ENCODE measurements around the gene DPP6. TPM values are rescaled to one million over a fixed set of nuclear protein-coding genes. Genes with fewer than 3 reads are reported as not detected.

DPP6 gene
- total and polyA plus RNA-seq, 2 donors (not counting 1 experiment from before 2014, with no cell fraction given) = not detected

DNA sequence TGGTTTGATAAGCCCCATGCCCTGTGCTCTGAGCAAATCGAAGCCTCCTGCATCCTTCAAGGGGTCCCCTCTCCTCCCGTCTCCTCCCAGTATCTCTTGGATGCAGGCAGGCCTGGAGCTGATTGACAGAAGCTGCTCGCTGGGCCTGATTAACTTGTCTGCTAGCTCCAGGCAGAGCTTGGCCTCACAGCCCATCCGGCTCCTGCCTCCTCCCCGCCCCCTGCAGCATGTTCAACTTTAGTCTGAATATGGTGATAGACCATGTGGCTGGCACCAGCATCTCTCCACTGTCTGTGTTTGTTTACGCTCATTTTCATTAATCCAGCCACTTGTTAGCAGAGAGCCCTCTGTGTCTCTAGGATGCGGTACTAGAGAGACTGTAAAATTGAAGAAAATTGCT is 432.2 kb downstream of the DPP6 start:
- ChIA-PET POLR2A (no interaction called here), CTCF (no interaction called here)
- DNase-seq (no peak), ATAC-seq (ENCODE audit: low read depth) (no peak)
- H3K4me3 Mint-ChIP-seq = no peak overlapping the region
- 37% methylated on average over 5 of the region's 7 CpGs for WGBS (ENCODE audit: insufficient coverage)
- Histone ChIP-seq H3K4me1 (ENCODE audit: control insufficient read depth in 2 of 2, insufficient read depth in 2 of 2, low read length in 2 of 2) (no peaks in the 10 kb centered on the region), H2AFZ (ENCODE audit: insufficient read depth, low read depth, low read length, poor library complexity, severe bottlenecking) (no peak overlapping the region), H3K27ac (ENCODE audit: low read length in 2 of 2) (no peak overlapping the region), H3K9me3 (ENCODE audit: control extremely low read depth in 1 of 3, control insufficient read depth in 2 of 3, insufficient read depth in 1 of 3, low read length in 2 of 3) (peaks cover 0 to 16% (median 0%) of the 10 kb centered on the region in 3 donors), H3K36me3 (replicated peaks in 1 of 2; ENCODE audit: control extremely low read depth in 1 of 2, control insufficient read depth in 1 of 2, extremely low read depth in 1 of 2, insufficient read depth in 2 of 2, low read length in 1 of 2) (no peaks in the 10 kb centered on the region), H3K4me2 (replicated peaks; ENCODE audit: low read depth, low read length, poor library complexity, severe bottlenecking) (no peak overlapping the region), H3K4me3 (ENCODE audit: control extremely low read depth in 1 of 5, extremely low read depth in 1 of 5, insufficient read depth in 1 of 5, low read depth in 2 of 5, low read length in 4 of 5) (no peak overlapping the region), H3K27me3 (replicated peaks in 1 of 4; ENCODE audit: control extremely low read depth in 1 of 4, control insufficient read depth in 3 of 4, insufficient read depth in 4 of 4, low read length in 3 of 4) (no peaks in the 10 kb centered on the region), H3K9ac (ENCODE audit: low read length) (no peak overlapping the region), H3K79me2 (ENCODE audit: control insufficient read depth, insufficient read depth, low read length) (no peaks in the 10 kb centered on the region), H4K20me1 (ENCODE audit: control insufficient read depth, insufficient read depth, low read length, poor library complexity, severe bottlenecking) (no peaks in the 10 kb centered on the region)
- TF ChIP-seq EZH2 (IDR thresholded peaks at IDR 0.05; ENCODE audit: borderline replicate concordance, insufficient read depth, low read depth, low read length, poor library complexity, severe bottlenecking) = no peak
- TF ChIP-seq, protein P1, sequence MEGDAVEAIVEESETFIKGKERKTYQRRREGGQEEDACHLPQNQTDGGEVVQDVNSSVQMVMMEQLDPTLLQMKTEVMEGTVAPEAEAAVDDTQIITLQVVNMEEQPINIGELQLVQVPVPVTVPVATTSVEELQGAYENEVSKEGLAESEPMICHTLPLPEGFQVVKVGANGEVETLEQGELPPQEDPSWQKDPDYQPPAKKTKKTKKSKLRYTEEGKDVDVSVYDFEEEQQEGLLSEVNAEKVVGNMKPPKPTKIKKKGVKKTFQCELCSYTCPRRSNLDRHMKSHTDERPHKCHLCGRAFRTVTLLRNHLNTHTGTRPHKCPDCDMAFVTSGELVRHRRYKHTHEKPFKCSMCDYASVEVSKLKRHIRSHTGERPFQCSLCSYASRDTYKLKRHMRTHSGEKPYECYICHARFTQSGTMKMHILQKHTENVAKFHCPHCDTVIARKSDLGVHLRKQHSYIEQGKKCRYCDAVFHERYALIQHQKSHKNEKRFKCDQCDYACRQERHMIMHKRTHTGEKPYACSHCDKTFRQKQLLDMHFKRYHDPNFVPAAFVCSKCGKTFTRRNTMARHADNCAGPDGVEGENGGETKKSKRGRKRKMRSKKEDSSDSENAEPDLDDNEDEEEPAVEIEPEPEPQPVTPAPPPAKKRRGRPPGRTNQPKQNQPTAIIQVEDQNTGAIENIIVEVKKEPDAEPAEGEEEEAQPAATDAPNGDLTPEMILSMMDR (IDR thresholded peaks at IDR 0.05) = no peak
- H3K27me3 Mint-ChIP-seq = no peaks in the 10 kb centered on the region
- H3K9me3 Mint-ChIP-seq (ENCODE audit: insufficient read depth) = peaks cover 2% of the 10 kb centered on the region
- H3K4me1 Mint-ChIP-seq = no peaks in the 10 kb centered on the region
- intact Hi-C loops (cut with micrococcal nuclease) = no loop called here
- no peak overlapping the region for H3K27ac Mint-ChIP-seq

DNA sequence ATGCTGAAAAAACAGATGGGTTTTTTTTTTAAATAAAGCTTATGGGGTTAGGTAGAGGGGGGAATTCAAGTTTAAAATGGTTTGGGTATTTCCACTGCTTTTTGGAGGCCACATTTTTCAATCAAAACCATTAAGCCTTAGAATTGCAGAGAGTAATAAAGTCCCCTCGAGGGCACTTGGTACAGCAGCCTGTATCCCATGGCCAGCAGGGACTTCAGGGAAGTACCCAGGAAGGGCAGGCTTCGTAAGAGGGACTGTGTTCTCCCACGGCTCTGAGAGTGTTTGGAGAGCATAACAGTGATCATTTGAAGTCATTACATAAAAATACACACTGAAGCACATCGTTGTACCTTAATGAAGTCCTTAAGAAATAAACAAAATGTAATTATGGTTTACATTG is 432.7 kb downstream of the DPP6 start:
- H3K27me3 Mint-ChIP-seq = no peaks in the 10 kb centered on the region
- Histone ChIP-seq H3K4me3 (ENCODE audit: control extremely low read depth in 1 of 5, extremely low read depth in 1 of 5, insufficient read depth in 1 of 5, low read depth in 2 of 5, low read length in 4 of 5) (no peak overlapping the region), H3K9me3 (ENCODE audit: control extremely low read depth in 1 of 3, control insufficient read depth in 2 of 3, insufficient read depth in 1 of 3, low read length in 2 of 3) (peaks cover 0 to 16% (median 0%) of the 10 kb centered on the region in 3 donors), H3K4me2 (replicated peaks; ENCODE audit: low read depth, low read length, poor library complexity, severe bottlenecking) (no peak overlapping the region), H3K79me2 (ENCODE audit: control insufficient read depth, insufficient read depth, low read length) (no peaks in the 10 kb centered on the region), H3K36me3 (replicated peaks in 1 of 2; ENCODE audit: control extremely low read depth in 1 of 2, control insufficient read depth in 1 of 2, extremely low read depth in 1 of 2, insufficient read depth in 2 of 2, low read length in 1 of 2) (no peaks in the 10 kb centered on the region), H4K20me1 (ENCODE audit: control insufficient read depth, insufficient read depth, low read length, poor library complexity, severe bottlenecking) (no peaks in the 10 kb centered on the region), H3K9ac (ENCODE audit: low read length) (no peak overlapping the region), H2AFZ (ENCODE audit: insufficient read depth, low read depth, low read length, poor library complexity, severe bottlenecking) (no peak overlapping the region), H3K27me3 (replicated peaks in 1 of 4; ENCODE audit: control extremely low read depth in 1 of 4, control insufficient read depth in 3 of 4, insufficient read depth in 4 of 4, low read length in 3 of 4) (no peaks in the 10 kb centered on the region), H3K4me1 (ENCODE audit: control insufficient read depth in 2 of 2, insufficient read depth in 2 of 2, low read length in 2 of 2) (no peaks in the 10 kb centered on the region), H3K27ac (ENCODE audit: low read length in 2 of 2) (no peak overlapping the region)
- DNase-seq = no peak
- no peak overlapping the region for H3K4me3 Mint-ChIP-seq
- peaks cover 2% of the 10 kb centered on the region for H3K9me3 Mint-ChIP-seq (ENCODE audit: insufficient read depth)
- TF ChIP-seq, protein P1 (IDR thresholded peaks at IDR 0.05) = no peak
- no peak for TF ChIP-seq EZH2 (IDR thresholded peaks at IDR 0.05; ENCODE audit: borderline replicate concordance, insufficient read depth, low read depth, low read length, poor library complexity, severe bottlenecking)
- no peak overlapping the region for H3K27ac Mint-ChIP-seq
- ATAC-seq (ENCODE audit: low read depth) = no peak
- no peaks in the 10 kb centered on the region for H3K4me1 Mint-ChIP-seq
- ChIA-PET CTCF (no interaction called here), POLR2A (no interaction called here)
- WGBS (ENCODE audit: insufficient coverage) = no CpG with 5 or more reads among the region's 4 CpGs
- intact Hi-C loops (cut with micrococcal nuclease) = no loop called here

All from B cell (primary cell).